NK-92 treated with Interleukin-12 subunit alpha and Interleukin-12 subunit beta, amount 100 ng/mL, for 24 hours (cell line): ENCODE data around the gene RAPGEF2.
"Not testable (repeated sequence)": the region's sequence is repeated elsewhere in the genome, so short reads cannot be mapped to it uniquely, and the experiment has no call there.

Source experiments
- DNase-seq: peaks from one replicate; lab custom pipeline; 2025; lab: John Stamatoyannopoulos, UW

The RAPGEF2 gene

GRCh38 chr4:159137176-159137575 lies 34.3 kb downstream of the RAPGEF2 start:
- DNase-seq = no peak

DNA sequence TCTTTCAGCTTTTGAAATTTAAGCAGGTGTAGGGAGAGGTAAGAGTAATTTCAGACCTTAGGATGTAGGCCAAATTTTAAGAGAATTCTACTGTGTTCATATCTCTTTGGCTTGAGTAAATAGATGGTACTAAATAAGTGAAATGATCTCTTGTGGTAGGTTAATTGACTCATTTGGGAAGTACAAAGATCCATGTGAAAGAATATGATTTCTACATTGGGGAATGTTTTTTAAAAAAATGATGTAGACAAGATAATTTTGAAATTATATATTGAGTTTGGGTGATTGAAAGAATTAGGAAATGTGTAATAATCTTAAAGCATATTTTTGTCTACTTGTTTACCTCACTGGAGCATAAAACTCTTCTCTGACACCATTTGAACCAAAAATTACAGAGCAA lies 35.6 kb downstream of the RAPGEF2 start:
- no peak for DNase-seq

DNA sequence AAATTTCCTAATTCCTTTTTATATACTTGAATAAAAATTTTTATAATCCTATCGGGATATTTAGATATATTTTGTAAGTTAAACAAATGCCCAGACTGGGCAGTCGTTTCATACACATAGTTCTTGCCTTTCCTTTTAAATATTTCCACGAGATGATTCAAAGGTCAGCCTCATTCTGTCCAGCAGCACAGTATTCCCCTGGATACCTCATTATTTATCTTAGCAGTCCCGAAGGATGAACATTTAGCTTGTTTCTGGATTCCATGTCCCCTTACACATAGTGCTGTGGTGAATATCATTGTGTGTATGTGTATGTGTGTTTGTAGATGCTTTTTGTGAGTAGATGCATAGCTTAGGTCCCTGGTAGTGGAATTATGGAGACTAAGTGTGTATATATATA lies 38.3 kb downstream of the RAPGEF2 start:
- no peak for DNase-seq

DNA sequence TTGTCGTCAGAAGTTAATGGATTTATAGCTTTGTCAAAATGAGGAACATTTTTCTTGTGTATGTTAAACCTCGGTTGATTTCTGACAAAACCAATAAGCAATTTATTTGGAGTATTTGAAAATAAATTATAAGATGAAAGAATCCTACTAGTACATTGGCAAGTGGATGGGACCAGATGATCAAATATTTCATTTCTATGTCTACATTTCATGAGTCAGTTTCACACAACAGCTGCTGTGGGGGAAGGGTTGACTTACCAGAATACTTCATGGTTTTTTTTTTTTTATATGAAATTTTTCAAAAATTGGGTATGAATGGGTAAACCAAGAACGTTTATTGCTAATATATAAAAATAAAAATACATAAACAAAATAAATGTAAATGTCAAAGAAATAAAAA lies 39.4 kb downstream of the RAPGEF2 start:
- DNase-seq = no peak

DNA sequence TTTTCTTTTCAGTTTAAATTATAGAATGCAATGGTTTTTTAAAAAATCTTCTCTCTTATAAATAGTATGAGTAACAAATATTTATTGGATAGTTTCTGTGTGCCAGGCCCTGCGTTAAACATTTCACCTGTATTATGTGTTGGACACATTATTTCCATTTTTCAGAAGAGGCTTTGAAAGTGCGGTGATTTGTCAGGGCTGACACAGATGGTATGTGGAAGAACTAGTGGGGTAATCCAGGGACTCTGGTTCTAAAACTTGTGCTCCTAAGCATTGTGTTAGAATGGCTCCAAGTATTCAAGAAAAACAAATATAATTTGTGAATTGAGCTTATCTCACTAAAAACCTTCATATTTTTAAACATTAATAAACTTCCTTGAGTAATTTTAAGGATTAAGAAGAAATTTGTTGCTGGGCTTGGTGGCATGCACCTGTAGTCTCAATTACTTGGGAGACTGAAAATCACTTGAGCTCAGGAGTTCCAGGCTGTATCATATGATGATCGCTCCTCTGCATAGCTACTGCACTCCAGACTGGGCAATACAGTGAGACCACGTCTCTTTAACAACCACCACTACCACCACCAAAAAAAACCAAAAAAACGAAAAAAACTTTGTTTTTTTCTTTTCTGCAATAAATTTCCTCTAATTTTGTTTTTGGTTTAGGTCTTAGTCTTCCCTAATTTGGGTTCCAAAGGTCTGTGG lies 40.0 kb downstream of the RAPGEF2 start:
- no peak for DNase-seq

GRCh38 chr4:159143687-159144086 lies 40.8 kb downstream of the RAPGEF2 start:
- no peak for DNase-seq

DNA sequence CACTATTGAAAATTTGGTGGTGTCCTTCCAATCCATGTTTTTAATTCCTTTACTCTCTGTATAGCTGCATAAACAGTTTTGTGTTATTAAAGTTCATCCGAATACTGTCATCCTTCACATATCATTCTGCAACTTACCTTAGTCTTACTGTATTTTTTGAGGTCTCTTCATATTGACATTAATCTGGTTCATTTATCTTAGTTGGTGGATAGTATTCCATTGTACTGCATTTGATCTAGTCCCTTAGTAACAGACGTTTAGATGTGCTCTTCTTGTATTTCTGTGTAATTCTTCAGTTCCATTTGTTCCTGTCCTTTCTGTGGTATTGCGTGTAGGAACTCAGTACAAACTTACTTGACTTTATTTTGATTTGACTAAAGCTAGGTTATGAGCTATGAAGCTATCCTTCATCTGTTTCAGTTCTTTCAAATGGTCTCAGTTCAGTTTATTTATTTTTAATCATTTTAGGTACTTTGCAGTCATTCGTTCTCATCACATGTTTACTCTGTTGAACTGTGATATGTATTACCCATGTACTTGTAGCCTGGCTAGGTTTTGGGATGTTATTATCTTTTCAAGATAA lies 41.3 kb downstream of the RAPGEF2 start:
- DNase-seq = no peak

- no peak for DNase-seq
Observed at GRCh38 chr4:159145318-159145991, 42.6 kb downstream of the RAPGEF2 start.

DNA sequence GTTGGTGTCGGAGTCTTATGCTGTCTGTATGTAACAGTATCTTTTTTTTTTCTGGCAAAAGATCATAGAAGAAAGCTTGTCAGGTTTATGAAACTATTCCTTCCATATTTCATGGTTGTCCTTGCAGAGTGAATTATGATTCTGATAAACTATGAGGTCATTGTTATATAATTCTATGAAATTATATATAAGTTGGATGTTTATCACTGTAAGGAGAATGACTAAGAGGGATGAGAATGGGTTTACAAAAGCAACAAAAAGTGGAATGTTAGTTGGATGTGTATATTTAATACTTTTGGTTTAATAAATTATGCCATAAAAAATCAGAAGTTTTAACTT lies 43.1 kb downstream of the RAPGEF2 start:
- no peak for DNase-seq

GRCh38 chr4:159146488-159146887 lies 43.6 kb downstream of the RAPGEF2 start:
- no peak for DNase-seq

GRCh38 chr4:159148441-159148840 lies 45.6 kb downstream of the RAPGEF2 start:
- DNase-seq = no peak

DNA sequence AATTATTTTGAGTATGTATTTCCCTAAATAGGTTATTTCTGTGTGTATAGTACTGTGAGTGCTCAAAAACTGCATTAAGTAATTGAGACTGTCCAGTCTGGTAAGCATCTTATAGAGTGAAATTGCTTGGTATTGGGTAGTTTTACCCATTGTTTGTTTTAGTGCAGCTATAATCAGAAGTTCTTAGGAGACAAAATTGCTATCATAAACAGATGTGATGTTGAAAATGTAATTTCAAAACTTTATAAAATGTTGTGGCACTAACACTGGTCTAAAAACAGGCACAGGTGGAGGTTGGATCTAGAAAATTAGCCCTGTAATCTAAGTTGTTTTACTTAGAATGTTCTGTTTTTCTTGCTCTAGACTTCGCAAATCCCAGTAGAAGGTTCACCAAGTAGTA lies 46.8 kb downstream of the RAPGEF2 start:
- no peak for DNase-seq

- DNase-seq = no peak
Observed at GRCh38 chr4:159150396-159150795, 47.5 kb downstream of the RAPGEF2 start.

- DNase-seq = no peak
Observed at GRCh38 chr4:159150821-159151390, 48.0 kb downstream of the RAPGEF2 start.

DNA sequence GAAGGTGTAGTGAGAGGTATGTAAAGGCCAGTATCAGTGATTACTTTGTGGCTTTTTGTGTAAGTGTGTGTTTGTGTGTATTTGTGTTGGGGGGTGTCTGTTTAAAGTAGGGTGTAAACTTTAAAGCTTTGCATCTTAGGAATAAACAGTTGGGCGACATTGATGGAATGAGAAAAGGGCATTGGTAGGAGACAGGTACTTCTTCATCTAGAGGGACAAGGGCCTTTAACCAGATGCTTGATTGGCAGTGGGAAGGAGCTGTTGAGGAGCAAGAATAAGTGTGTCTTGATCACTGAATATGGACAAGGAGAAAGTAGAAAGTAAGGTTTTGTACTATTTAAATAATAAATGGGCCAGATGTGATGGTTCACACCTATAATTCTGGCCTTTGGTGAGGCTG lies 48.8 kb downstream of the RAPGEF2 start:
- no peak for DNase-seq

DNA sequence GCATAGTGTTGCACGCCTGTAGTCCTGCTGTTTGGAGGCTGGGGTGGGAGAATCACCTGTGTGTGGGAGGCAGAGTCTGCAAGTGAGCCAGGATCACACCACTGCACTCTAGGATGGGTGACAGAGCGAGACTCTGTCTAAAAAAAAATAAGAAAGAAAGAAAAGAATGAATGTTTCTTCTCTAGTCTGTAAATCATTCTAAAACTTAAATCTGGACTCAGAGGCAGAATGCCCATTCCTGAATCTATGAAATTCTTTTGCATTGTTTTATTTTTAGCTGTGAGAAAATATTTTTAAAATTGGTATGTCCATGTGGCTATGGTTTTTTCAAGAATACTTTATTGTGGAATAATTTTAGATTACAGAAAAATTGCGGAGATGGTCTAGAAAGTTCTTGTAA lies 49.3 kb downstream of the RAPGEF2 start:
- no peak for DNase-seq

DNA sequence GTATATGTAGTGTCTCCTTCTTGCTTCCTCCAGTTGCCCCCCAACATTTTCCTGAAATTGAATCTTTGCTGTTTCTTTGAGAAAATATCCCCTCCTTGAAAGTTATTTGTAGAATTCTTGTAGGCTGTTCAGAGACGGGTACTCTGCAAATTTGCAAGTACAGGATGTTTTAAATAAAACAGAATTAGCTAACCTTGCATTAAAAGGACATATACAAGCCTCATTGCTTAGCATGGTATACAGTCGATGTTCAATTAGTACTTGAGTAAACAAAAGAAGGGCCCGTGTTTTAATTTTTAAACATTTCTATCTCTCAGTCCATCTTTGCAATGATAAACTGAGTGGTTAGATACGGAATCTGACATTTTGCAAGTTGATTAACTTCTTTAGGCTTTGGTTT lies 50.8 kb downstream of the RAPGEF2 start:
- no peak for DNase-seq

GRCh38 chr4:159155119-159155518 lies 52.2 kb downstream of the RAPGEF2 start:
- no peak for DNase-seq

DNA sequence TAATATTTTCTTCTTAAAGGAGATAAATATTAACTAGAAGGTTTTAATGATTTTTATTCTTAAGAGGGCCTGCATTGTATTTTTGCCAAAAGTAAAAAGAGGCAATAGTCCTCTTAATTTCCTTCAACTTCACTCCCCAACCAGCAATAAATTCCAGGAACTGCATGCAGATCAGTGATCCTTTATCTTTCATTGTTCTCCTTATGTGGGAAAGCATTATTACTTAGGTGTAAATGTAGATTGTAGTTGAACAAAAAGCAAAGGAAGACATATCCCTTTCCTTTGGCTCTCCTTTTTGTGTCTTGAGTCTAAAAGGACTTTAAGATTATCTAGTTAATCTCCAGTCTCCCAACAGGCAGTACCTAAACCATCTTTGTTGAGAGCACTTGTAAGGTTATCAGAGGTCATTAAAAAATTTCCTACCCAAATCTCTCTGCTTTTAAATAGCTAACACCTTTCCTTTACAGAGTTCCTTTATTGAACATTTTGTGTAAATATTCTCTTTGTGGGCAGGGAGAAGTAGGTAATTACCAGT lies 55.3 kb downstream of the RAPGEF2 start:
- DNase-seq = no peak

- no peak for DNase-seq
Observed at GRCh38 chr4:159158985-159159384, 56.1 kb downstream of the RAPGEF2 start.

DNA sequence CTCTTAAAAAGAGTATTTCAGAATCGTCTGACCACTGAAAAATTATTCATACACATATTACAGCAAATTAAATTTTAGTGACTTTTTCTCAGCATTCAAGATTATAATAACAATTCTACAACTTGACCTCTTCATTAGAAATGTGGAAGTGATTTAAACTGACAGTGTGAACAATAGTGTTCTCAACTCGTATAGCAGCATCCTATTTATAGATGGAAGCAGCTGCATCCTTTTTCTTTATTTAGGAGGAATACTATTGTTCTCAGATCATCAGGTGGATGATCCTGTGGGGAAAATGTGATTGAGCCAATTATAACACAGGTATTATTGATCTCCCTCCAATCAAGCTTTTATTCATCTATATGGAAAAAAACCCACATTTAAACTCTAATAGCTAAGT lies 56.7 kb downstream of the RAPGEF2 start:
- DNase-seq = no peak

GRCh38 chr4:159160242-159160641 lies 57.4 kb downstream of the RAPGEF2 start:
- no peak for DNase-seq

DNA sequence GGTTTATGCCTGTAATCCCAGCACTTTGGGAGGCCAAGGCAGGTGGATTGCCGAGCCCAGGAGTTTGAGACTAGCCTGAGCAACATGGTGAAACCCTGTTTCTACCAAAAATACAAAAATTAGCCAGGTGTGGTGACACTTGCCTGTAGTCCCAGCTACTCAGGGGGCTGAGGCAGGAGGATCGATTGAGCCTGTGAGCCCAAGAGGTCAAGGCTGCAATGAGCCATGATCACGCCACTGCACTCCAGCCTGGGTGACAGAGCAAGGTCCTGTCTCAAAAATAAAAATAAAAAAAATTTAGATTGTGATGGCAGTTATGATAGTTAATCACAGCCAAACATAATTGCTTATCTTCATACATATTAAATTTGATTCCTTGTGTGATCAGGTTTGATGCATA lies 58.6 kb downstream of the RAPGEF2 start:
- DNase-seq = not testable (repeated sequence)
